ENCODE measurements around the gene OSCP1.

The OSCP1 gene

DNA sequence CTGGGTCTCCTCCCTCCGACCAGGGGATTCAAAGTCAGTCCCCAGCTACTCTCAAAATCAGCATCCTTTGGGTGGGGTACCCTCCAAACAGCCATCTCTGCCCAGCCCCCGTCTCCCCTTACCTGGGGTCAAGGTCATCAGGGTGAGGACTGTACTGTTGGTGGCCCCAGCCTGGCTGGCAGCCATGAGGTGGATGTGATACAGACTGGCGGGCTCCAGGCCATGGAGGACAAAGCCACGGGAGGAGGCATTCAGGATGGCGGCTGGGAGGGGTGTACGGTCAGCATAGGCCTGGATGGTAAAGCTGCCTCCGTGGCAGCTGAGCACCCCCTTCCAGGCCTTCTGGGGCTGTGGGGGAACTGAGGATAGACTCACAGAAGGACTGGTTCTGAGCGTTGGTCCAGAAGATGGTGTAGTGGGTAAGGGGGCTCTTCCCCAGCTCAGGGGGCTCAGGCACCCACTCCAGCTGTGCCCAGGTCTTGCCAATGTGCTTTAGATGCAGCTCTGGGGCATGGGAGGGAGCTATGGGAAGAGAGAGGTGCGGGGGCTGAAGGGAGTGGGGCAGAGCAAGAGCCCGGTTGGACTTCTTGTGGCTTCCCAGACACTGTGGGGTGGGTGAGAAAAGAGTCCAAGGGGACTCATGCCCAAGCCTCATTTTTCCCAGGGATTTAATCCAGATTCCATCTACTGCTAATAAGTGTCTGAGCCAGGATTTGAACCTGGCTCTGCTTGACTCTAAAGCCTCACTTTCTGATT, 17.6 kb upstream of the OSCP1 start:
- no peak for TF ChIP-seq CTCF (IDR thresholded peaks at IDR 0.05)
- no peaks in the 10 kb centered on the region for H3K36me3 Mint-ChIP-seq (ENCODE audit: low read depth)
- no peak overlapping the region for H3K4me3 Mint-ChIP-seq
- no peaks in the 10 kb centered on the region for H3K9me3 Mint-ChIP-seq
- H3K4me1 Mint-ChIP-seq = peaks cover 84% of the 10 kb centered on the region
- DNase-seq = no peak
- H3K27me3 Mint-ChIP-seq (ENCODE audit: low read depth, poor library complexity) = peaks cover 4% of the 10 kb centered on the region
- peak overlapping the region; percentile 100 for H3K27ac Mint-ChIP-seq

DNA sequence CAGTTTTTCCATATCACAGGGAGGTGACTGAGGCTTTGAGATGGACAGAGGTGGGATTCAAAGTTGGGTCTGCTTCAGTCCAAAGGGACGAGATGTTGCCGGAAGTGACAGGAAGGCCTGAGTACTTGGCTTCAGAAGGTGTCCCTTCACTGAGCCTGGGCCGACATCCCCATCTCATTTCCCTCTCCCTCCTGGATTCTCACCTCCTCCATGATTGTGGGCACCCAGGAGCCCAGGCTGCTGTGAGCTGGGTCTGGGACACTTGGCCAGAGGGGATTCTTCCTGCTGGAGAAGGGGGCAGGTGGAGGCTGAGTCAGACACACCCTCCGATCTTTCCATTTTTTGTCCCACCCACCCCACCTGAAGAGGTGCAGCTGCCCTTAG, 16.8 kb upstream of the OSCP1 start:
- no peak overlapping the region for H3K4me3 Mint-ChIP-seq
- no peak for DNase-seq
- no peaks in the 10 kb centered on the region for H3K36me3 Mint-ChIP-seq (ENCODE audit: low read depth)
- H3K27ac Mint-ChIP-seq = peak overlapping the region; percentile 100
- no peak for TF ChIP-seq CTCF (IDR thresholded peaks at IDR 0.05)
- H3K27me3 Mint-ChIP-seq (ENCODE audit: low read depth, poor library complexity) = peaks cover 3% of the 10 kb centered on the region
- H3K9me3 Mint-ChIP-seq = no peaks in the 10 kb centered on the region
- peaks cover 81% of the 10 kb centered on the region for H3K4me1 Mint-ChIP-seq

DNA sequence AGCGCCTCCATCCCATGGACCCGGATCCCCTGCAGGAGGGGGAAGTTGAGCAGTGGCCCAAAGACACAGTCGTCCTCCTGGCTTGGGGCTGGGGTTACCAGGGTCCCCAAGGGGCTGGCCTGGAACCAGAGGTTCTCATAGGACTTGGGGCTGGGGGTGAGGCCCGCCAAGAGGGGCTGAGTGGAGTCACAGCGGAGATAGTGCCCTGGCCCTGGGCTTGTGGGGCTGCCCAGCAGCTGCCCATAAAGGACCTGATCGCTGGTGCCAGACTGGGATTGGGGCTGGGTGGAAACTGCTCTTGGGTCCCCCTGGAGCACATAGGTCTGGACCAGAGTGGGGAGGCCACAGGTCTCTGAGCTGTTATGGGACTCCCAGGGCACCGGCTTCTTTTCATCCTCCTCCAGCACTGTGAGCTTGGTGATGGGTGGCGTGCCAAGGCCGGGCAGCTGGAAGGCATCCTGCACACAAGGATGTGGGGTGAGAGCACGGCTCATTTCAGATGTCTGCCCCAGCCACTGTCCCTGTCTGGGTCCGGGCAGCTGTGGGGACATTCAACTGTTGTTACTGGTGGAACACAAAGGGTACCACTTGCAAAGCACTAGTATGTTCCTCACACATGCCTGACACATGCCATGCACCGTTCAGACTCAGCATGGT, 16.2 kb upstream of the OSCP1 start:
- Mint-ChIP-seq H3K27me3 (ENCODE audit: low read depth, poor library complexity) (peaks cover 3% of the 10 kb centered on the region), H3K9me3 (no peaks in the 10 kb centered on the region), H3K4me3 (peak overlapping the region; percentile 98), H3K36me3 (ENCODE audit: low read depth) (no peaks in the 10 kb centered on the region), H3K4me1 (peaks cover 76% of the 10 kb centered on the region), H3K27ac (peak overlapping the region; percentile 100)
- no peak for TF ChIP-seq CTCF (IDR thresholded peaks at IDR 0.05)
- DNase-seq = no peak

DNA sequence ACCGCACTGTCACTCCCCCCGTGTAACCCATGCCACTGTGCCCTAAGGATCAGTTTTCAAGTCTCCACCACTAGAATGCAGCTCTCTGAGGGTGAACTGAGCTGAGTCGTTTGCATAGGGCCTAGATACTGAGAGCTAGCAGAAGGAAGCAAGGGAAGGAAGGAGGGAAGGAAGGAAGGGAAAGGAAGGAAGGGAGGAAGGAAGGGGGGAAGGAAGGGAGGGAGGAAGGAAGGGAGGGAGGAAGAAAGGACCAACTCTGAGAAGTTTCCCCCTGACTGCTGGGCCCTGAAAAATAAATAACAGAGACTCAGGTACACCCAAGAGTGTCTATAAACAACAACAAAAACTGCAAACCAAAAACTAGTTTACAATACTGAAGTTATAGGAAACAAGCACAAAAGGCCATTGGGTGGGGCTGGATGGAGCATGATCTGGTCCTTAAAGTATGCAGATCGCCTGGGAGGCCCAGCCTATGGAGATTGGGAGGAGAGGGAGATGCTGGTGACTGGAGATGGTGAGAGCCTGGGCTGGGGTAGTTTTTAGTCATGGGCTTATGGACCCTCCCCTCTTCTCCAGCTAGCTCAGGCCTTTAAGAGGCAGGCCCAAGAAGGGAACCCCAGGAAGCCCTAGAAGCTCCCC, 15.6 kb upstream of the OSCP1 start:
- peaks cover 74% of the 10 kb centered on the region for H3K4me1 Mint-ChIP-seq
- H3K9me3 Mint-ChIP-seq = no peaks in the 10 kb centered on the region
- peaks cover 3% of the 10 kb centered on the region for H3K27me3 Mint-ChIP-seq (ENCODE audit: low read depth, poor library complexity)
- H3K36me3 Mint-ChIP-seq (ENCODE audit: low read depth) = peaks cover 6% of the 10 kb centered on the region
- H3K4me3 Mint-ChIP-seq = peak overlapping the region; percentile 98
- peak overlapping the region; percentile 100 for H3K27ac Mint-ChIP-seq
- TF ChIP-seq CTCF (IDR thresholded peaks at IDR 0.05) = no peak
- DNase-seq = no peak

GRCh38 chr1:36464605-36465393, 14.5 kb upstream of the OSCP1 start:
- H3K4me1 Mint-ChIP-seq = peaks cover 69% of the 10 kb centered on the region
- no peak for DNase-seq
- H3K27me3 Mint-ChIP-seq (ENCODE audit: low read depth, poor library complexity) = peaks cover 3% of the 10 kb centered on the region
- no peak for TF ChIP-seq CTCF (IDR thresholded peaks at IDR 0.05)
- peaks cover 12% of the 10 kb centered on the region for H3K36me3 Mint-ChIP-seq (ENCODE audit: low read depth)
- H3K27ac Mint-ChIP-seq = peak overlapping the region; percentile 100
- H3K4me3 Mint-ChIP-seq = peak overlapping the region; percentile 98
- H3K9me3 Mint-ChIP-seq = no peaks in the 10 kb centered on the region
